GM10248 (cell line): ENCODE measurements around the gene PTPRN2.

ENCODE experiments used
- CTCF ChIA-PET: fragments of 300-600 bp; sonication (Branson Sonifier 250); formaldehyde crosslinking; extraction: SDS; loops from one replicate; lab custom pipeline; 2021; ENCODE audit warnings: antibody characterized with exemption; lab: Yijun Ruan, JAX
- POLR2A ChIA-PET: fragments of 350-650 bp; sonication (Branson Sonifier 250); formaldehyde crosslinking; extraction: SDS; loops from one replicate; lab custom pipeline; 2020; ENCODE audit warnings: antibody characterized with exemption; lab: Yijun Ruan, JAX
- DNase-seq: peaks from one replicate; pipeline ENCODE4 v3.0.0; 2012; ENCODE audit errors: extremely low spot score
- TF ChIP-seq, protein P1 (sequence below): IDR thresholded peaks from 2 replicates; pipeline ENCODE4 v1.5.1; 2012; ENCODE audit warnings: mild to moderate bottlenecking, low read depth; ENCODE audit errors: extremely low read depth, missing control alignments, control extremely low read depth

Gene PTPRN2

DNA sequence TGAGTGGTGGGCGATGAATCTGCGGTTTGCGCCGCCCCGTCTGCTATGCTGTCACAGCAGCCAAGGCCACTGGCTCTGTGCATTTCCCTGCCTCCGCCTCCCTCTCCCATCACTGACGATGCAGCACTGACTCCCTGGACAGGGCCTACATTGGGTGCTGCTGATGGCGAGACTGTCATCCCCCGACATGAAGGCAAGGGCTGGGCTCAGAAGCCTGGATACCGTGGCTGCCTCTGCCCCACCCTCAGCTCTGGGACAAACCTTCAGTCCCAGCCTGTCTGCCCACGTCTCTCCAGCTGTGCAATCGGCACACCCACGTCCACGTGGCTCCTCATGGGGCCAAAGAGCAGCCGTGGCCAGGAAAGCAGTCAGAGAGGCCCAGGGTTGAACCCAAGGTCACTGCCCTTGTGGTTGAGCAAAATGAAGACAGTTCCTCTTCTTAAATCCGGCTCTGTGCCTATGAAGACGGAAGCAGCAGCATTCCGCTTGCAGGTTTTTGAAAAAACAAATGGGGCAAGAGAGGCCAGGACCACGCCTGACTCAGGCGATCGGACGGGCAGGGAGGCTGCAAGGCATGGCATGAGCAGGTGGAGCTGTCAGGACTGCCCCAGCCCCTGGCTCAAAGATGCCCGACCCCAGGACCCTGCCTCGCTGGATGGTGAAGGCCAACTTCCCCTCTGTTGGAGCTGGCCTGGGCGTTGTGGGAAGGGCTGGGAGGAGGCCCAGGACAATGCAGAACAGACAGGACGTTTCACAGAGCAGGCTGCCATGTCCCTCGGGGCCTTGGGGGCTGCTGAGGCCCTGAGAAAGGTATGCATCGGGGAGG lies 733.3 kb downstream of the PTPRN2 start:
- DNase-seq = no peak
- CTCF ChIA-PET = no interaction called here
- POLR2A ChIA-PET = no interaction called here
- TF ChIP-seq, protein P1, sequence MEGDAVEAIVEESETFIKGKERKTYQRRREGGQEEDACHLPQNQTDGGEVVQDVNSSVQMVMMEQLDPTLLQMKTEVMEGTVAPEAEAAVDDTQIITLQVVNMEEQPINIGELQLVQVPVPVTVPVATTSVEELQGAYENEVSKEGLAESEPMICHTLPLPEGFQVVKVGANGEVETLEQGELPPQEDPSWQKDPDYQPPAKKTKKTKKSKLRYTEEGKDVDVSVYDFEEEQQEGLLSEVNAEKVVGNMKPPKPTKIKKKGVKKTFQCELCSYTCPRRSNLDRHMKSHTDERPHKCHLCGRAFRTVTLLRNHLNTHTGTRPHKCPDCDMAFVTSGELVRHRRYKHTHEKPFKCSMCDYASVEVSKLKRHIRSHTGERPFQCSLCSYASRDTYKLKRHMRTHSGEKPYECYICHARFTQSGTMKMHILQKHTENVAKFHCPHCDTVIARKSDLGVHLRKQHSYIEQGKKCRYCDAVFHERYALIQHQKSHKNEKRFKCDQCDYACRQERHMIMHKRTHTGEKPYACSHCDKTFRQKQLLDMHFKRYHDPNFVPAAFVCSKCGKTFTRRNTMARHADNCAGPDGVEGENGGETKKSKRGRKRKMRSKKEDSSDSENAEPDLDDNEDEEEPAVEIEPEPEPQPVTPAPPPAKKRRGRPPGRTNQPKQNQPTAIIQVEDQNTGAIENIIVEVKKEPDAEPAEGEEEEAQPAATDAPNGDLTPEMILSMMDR = no peak

DNA sequence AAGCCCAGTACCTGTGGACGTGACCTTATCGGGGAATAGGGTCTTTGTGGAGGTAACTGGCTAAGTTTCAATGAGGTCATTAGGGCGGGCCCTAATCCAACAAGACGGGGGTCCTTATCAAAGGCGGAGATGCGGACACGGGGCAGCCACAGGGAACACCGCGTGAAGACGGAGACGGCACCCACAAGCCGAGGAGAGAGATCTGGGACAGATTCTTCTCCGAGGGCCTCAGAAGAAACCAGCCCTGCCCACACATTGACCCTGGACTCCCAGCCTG lies 733.9 kb downstream of the PTPRN2 start:
- no peak for DNase-seq
- CTCF ChIA-PET = no interaction called here
- POLR2A ChIA-PET = no interaction called here
- TF ChIP-seq, protein P1 = no peak

DNA sequence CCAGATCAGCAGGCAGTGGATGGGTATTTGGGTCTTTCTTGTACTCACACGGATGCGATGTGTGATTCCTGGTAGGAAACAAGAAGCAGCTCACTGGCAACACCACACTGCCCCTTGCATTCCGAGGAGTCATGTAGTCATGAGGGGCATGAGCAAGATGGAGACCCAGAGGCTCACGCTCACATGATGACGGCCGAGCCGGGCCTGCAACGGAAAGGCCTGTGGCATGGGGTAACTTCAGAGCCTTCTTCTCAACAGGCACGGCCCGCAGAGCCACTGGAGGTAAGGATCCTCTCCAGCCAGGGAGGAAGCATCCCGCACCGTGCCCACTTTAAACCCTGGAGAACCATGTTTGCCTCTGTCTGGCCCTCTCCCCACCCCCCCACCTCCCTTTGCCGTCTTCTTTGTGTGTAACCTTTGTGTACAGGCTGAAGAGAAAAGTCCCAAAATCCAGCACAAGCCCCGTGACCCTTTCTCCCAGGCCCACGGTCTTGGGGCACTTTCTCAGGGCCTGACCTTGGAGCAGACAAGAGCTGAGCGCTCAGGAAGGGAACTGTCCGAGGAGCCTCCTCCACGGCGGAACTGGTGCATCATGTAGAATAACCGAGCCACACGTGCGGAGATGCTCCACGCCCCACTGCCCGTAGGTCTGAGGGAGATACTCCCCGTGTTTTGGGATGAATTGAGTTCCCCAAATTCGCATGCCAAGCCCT lies 734.4 kb downstream of the PTPRN2 start:
- ChIA-PET CTCF (no interaction called here), POLR2A (no interaction called here)
- DNase-seq = no peak
- TF ChIP-seq, protein P1 = no peak

DNA sequence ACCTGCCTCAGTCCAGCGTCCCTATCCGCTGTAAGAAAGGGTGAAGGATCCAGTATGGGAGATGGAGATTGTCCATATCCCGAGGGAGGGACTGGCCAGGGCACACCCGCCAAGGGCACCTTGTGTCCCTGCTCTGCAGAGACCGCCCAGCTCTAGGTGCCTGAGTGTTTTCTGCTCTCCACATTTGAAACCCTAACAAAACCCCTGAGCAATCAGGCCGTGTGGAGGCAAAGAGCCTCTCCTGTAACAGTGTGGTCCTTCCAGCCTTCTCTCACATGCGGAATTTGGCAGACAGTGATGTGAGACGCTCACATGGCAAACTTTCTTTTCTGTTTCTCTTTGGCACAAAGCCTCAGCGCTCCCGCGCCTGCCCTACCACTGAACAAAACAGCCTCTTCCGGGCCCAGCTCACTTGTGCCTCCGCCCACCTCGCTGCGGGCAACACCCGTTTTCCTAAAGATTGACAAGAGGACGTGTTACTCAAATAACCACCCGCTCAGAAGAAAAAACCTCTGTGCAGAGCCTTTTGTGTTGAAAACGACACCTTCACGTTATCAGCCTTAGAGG lies 736.0 kb downstream of the PTPRN2 start:
- CTCF ChIA-PET = no interaction called here
- DNase-seq = no peak
- POLR2A ChIA-PET = no interaction called here

DNA sequence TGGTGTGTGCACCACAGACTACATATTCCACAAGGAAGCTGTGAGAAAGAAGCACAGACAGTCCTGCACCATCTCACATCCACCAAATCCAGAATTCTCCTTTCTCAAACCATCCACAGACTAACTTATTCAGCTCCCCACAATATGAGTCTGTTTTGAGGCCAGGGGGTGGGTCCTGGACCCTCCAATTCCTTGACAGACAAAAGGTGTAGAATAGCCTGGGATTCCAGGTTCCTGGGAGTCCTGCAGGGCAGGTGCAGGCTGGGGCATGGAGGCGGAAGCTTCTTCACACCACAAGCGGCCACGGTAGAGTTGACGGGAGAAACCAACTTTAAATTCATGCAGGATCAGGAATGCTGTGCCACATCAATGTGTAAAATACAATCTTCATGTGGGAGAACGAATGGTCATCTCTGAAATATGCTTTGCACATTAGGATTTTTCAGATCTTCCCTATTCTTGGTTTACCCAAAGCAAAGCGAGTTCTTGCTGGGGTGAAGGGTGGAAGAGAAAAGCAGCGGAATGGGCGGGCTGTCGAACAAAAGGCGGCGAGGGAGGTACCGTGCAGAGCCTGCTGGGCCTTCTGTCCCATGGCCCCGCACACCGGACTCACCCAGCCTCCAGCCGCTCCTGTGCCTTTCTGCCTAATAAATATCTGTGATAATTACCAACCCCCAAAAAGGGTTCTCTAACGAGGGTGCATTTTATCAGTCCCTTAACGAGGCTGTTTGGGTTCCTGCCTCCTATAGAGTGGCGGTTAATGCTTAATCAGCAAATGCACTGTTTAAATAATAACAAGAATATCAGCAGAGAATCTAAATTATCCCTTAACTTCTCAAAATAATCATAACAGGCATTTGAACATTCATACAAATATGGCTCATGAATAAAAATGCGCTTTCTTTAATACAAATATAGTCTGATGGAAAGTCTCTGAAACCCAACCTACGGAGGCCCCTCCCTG lies 736.9 kb downstream of the PTPRN2 start:
- CTCF ChIA-PET = no interaction called here
- DNase-seq = no peak
- TF ChIP-seq, protein P1 = no peak
- POLR2A ChIA-PET = no interaction called here

More for the DNA sequence above, 736.0 kb downstream of the PTPRN2 start:
- TF ChIP-seq, protein P1 = no peak

DNA sequence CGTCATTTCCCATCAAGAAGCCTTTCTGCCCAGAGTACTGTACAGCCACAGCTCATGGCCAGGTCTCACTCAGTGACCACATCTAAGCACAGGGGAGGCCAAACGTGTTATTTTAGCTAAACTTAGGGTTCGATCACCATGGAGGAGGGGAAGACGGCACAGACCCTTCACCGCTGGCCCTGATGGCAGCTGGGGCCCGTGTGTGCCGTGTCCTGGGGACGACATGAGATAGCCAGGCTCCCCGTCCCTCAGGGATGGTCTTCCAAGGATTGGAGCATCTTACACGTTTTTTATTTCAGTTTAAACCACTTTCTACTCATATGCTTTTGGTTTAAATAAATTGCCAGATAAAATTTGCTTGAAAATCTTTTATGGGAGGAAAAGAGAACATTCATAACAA lies 737.9 kb downstream of the PTPRN2 start:
- CTCF ChIA-PET = no interaction called here
- TF ChIP-seq, protein P1 = no peak
- no peak for DNase-seq
- POLR2A ChIA-PET = no interaction called here
